Spinal cord (tissue), 10 donors: ENCODE results near the gene CREM. TPM values are rescaled to one million over a fixed set of nuclear protein-coding genes. Genes with fewer than 3 reads are reported as not detected.
"Not testable (repeated sequence)": the region's sequence is repeated elsewhere in the genome, so short reads cannot be mapped to it uniquely, and the experiment has no call there.

Experiments
- DNase-seq, 6 donors: peaks; one replicate each; pipeline versions ENCODE4 v3.0.0 to v3.0.0-alpha.2; 2013 to 2015; ENCODE audit warnings: low spot score in 6 of 6, low read depth in 4 of 6
- H3K27ac ChIP-seq: one replicate; pipeline ENCODE4 v1.5.1; 2013; ENCODE audit warnings: low read depth, low read length, control low read depth
- H3K27me3 ChIP-seq: one replicate; pipeline ENCODE4 v1.6.1; 2013; ENCODE audit warnings: low read length; ENCODE audit not compliant: control insufficient read depth, insufficient read depth
- H3K36me3 ChIP-seq: one replicate; pipeline ENCODE4 v1.6.1; 2013; ENCODE audit warnings: low read length; ENCODE audit not compliant: control insufficient read depth, insufficient read depth
- H3K4me1 ChIP-seq: one replicate; pipeline ENCODE4 v1.6.1; 2013; ENCODE audit warnings: low read length; ENCODE audit not compliant: control insufficient read depth, insufficient read depth
- H3K4me3 ChIP-seq: one replicate; pipeline ENCODE4 v1.5.1; 2013; ENCODE audit warnings: low read depth, low read length, control low read depth
- H3K9me3 ChIP-seq: one replicate; pipeline ENCODE4 v1.6.1; 2013; ENCODE audit warnings: low read length; ENCODE audit not compliant: control insufficient read depth, insufficient read depth
- WGBS: methylation state at CpG from one replicate; pipeline ENCODE4 v1.1.5; 2013; ENCODE audit warnings: missing lambda C conversion rate; ENCODE audit not compliant: insufficient coverage; 5-methylcytosine and 5-hydroxymethylcytosine counted together
- long read RNA-seq, 4 donors: transcript quantifications; one replicate each; lab custom pipeline, GENCODE V29; 2026
- polyA plus RNA-seq, 2 donors: library from polyadenylated mRNA; unstranded; fragments of 120-200 nt; gene quantifications; one replicate each; pipeline ENCODE4 v1.2.1, GENCODE V29; 2013; ENCODE audit not compliant: insufficient read length in 2 of 2
- total RNA-seq, 2 donors: library from RNA; depleted of rRNA in 1 of 2; stranded (reverse); fragments of 120-200 nt in 1 of 2; fragments of >200 nt in 1 of 2; gene quantifications; one replicate each; pipeline versions ENCODE4 v1.2.3 to v1.2.4, GENCODE V29; 2013 to 2014
- donor health status: healthy.

The CREM gene
- 10 to 100 TPM; 54.3 to 56.8 TPM for total RNA-seq
- 10 to 100 TPM; 38.4 to 42.2 TPM for polyA plus RNA-seq
- long read RNA-seq, donor 1, transcript CREM-229 (3 exons, 1,030 nt): major isoform, 5 of 22 reads
- long read RNA-seq, donor 1, transcript CREM-211 (4 exons, 1,207 nt): major isoform, 5 of 22 reads
- long read RNA-seq, donor 1, partial matches to known transcripts: 0 of 22 reads
- long read RNA-seq, donor 1, other reads (novel, unspliced or antisense): 0 of 22 reads
- long read RNA-seq, donor 2, transcript CREM-211 (4 exons, 1,207 nt): major isoform, 5 of 7 reads
- long read RNA-seq, donor 2, partial matches to known transcripts: 0 of 7 reads
- long read RNA-seq, donor 2, other reads (novel, unspliced or antisense): 0 of 7 reads
- long read RNA-seq, donor 3, transcript CREM-211 (4 exons, 1,207 nt): major isoform, 5 of 11 reads
- long read RNA-seq, donor 3, partial matches to known transcripts: 0 of 11 reads
- long read RNA-seq, donor 3, other reads (novel, unspliced or antisense): 0 of 11 reads
- long read RNA-seq, donor 4, transcript CREM-218 (3 exons, 1,416 nt): major isoform, 7 of 29 reads
- long read RNA-seq, donor 4, partial matches to known transcripts: 9 of 29 reads
- long read RNA-seq, donor 4, other reads (novel, unspliced or antisense): 0 of 29 reads

DNA sequence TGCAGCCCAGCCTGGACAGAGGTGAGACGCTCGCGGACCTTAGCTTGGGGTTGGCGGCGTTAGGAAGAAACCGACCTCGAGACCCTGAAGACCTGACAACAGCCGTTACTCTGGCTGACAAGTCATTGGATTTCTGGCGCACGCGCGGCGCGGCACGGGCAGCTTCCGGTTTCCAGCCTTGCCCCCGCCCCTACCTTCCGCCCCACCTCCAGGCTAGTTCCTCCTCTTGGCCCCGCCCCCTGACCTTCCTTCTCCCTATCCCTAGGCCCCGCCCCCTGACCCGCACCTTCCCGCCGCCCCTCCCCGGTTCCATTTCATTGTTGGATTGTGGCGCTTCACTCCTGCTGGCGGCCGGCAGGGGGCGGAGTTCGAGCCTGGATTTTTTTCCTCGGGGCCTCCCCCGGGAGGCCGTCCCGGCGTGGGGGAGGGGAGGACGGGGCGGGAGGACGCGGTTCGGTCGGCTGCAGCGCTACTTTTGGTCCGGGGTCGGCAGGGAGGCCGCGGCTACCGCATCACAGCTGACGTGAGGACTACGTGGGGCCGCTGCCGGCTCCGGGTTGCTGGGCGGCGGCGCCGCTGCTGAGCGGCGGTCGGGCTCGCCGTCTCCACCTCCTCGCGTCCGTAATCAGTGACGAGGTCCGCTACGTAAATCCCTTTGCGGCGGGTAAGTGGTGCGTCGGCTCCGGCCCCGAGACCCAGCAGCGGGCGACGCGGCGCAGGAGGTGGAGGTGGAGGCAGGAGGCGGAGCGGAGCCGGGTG is at the start of gene CREM:
CREM (plus strand) TSS at position 317 of the 759 bp plus-strand sequence. CDS start 10,990 bp downstream, outside the sequence.
- Histone ChIP-seq H3K4me1 (peaks cover 17% of the 10 kb centered on the region), H3K27me3 (no peaks in the 10 kb centered on the region), H3K36me3 (no peaks in the 10 kb centered on the region), H3K9me3 (no peaks in the 10 kb centered on the region), H3K4me3 (peak within 1 kb of the TSS; percentile 92), H3K27ac (peak within 1 kb of the TSS; percentile 98)
- under 1% methylated on average over 72 of the region's 80 CpGs for whole genome bisulfite sequencing
- peak; percentile 83 to 99 (median 94) for DNase-seq

DNA sequence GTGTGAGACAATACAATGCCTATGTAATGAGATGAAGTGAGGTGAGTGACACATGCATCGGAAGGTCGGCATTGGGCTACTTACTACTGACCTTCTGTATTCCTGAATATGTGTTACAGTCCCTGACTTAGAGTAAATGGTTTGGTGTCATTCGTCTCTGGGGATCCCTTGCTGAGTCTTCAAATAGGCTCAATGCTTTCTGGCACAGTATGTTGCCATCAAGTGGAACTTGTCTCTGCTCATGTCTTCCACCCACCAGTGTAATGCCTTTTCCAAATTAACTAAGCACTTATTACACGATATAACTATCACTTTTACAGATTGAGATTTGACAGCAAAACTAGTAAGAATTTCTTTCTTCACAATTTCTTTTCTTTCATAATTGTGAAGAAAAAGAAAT is 47.4 kb upstream of the CREM start:
- Histone ChIP-seq H3K36me3 (no peaks in the 10 kb centered on the region), H3K27me3 (no peaks in the 10 kb centered on the region), H3K27ac (no peak overlapping the region), H3K4me3 (no peak overlapping the region), H3K9me3 (no peaks in the 10 kb centered on the region), H3K4me1 (no peaks in the 10 kb centered on the region)
- no peak for DNase-seq
- 86% methylated on average over 2 of the region's 4 CpGs for WGBS

DNA sequence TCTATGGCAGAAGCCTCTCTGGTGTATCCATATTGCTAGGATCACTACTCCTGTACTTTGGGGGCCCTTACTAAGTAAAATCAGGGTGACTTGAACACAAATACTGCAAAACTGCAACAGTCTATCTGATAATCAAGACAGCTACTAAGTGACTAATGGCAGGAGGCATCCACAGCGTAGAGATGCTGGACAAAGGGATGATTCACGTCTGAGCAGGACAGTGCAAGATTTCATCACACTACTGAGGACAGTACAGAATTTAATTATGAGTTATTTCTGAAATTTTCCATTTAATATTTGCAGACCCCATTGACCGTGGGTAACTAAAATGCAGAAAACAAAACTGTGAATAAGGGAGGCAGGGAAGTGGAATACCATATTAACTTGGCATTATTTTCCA is 46.9 kb upstream of the CREM start:
- Histone ChIP-seq H3K9me3 (no peaks in the 10 kb centered on the region), H3K4me1 (no peaks in the 10 kb centered on the region), H3K27me3 (no peaks in the 10 kb centered on the region), H3K4me3 (no peak overlapping the region), H3K36me3 (no peaks in the 10 kb centered on the region), H3K27ac (no peak overlapping the region)
- DNase-seq: no peak
- no CpG with 5 or more reads among the region's 3 CpGs for WGBS

DNA sequence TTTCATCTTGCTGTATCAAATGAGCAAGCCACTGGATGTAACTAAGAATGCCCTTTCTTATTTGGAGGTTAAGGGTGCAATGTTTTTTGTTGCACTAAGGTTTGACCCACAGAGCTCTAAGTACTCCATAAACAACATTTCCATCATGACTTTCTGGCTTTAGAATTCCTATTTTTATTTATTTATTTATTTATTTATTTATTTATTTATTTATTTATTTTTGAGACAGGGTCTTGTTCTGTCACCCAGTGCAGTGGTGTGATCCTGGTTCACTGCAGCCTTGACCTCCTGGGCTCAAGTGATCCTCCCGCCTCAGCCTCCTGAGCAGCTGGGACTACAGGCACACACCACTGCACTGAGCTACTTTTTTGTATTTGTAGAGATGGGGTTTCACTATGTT is 46.4 kb upstream of the CREM start:
- DNase-seq, H3K9me3 ChIP-seq, H3K27ac ChIP-seq, H3K4me1 ChIP-seq, H3K27me3 ChIP-seq, H3K4me3 ChIP-seq, H3K36me3 ChIP-seq: not testable (repeated sequence)
- WGBS: no CpG with 5 or more reads among the region's 1 CpG

DNA sequence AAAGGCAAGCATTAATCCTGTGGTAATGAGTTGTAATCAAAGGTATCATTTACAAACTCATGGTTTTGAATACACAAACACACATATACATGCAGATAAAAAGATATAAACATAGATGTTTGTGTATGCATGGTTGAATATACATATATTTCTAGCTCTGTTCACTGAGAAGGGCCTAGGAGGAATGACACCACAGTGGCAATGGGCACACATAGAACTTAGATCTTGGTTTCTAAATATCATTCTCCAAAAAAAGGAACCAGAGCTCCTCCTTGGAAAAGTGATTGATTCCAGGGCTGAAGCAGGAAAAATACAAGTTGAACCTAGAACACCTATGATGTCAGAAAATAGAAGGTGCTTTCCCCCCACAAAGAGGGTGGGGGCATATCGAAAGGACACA is 43.4 kb upstream of the CREM start:
- no peaks in the 10 kb centered on the region for H3K36me3 ChIP-seq
- no peak overlapping the region for H3K27ac ChIP-seq
- H3K27me3 ChIP-seq: no peaks in the 10 kb centered on the region
- no peaks in the 10 kb centered on the region for H3K9me3 ChIP-seq
- peaks cover 5% of the 10 kb centered on the region for H3K4me1 ChIP-seq
- H3K4me3 ChIP-seq: no peak overlapping the region
- WGBS: no CpG with 5 or more reads among the region's 1 CpG
- no peak for DNase-seq

DNA sequence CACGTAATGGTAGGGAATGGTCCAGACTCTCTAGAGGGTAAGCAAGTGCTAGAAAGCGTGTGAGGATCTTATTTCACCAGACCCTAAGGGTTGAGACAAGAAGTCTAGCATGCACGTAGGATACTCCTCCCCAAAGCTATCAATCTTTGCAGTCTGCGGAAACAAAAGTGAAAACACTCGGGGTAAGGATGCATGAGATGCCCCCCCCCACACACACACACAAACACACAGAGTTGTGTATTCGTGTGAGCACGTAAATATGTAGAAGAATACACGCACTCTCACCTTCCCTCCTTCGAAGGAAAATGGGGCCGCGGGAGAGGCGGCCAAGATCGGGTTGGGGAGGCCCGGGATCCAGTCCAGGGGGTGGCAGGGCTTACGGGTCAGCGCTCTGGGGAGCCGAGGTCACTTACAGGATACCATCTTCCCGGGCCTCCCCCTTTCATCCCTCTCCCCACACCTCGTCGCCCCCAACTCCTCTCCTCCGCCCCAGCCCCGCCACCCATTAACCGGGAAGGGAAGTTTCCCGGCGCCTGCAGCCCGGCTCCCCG is 37.0 kb upstream of the CREM start:
- WGBS: 0% methylated on average over 16 of the region's 27 CpGs
- Histone ChIP-seq H3K4me3 (peak overlapping the region; percentile 80), H3K36me3 (no peaks in the 10 kb centered on the region), H3K4me1 (peaks cover 14% of the 10 kb centered on the region), H3K9me3 (no peaks in the 10 kb centered on the region), H3K27me3 (no peaks in the 10 kb centered on the region), H3K27ac (peak overlapping the region; percentile 8)
- peak in 3 of 6 donors; percentile 2 to 25 (median 12) for DNase-seq

DNA sequence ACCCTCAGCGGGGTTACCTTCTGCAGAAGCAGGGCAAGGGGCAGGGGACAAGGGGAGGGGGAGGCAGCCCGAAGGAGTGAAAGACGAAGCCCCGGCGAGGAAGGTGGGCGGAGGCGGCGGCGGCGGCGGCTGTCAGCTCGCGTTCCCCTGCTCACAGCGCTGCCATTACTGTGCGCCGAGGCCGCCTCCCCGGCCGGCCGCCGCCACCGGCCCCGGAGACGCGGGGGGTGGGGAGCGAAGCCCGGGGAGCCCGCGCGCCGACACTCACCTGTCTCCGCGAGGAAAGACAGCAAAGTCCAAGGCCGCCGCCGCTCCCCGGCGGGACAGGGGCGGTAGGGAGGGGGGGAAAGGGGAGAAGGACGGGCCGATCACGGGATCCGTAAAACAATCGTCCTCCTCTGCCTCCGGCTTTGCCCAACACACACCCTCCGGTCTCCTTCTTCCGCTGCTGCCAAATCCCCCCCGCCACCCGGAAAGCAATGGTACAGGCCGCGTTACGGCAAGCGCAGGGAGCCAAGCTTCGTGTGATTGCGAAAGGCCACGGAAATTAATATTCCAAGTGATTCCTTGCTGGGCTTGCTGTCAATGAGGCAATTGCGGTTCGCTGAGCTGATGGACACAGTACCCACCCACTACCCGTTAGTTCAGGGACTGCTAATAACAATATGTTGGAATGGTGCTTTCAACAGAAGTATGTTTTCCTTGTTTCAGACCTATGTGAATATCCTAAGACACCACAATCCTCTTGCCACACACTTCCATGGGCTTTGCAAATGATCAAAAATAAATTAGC is 36.3 kb upstream of the CREM start, which contains the start of gene CUL2:
CUL2 (minus strand) TSS at position 180 of the 793 bp plus-strand sequence. CDS start 19,024 bp downstream, outside the sequence.
- Histone ChIP-seq H3K4me1 (peaks cover 14% of the 10 kb centered on the region), H3K4me3 (peak within 1 kb of the TSS; percentile 80), H3K36me3 (no peaks in the 10 kb centered on the region), H3K27ac (peak within 1 kb of the TSS; percentile 84), H3K9me3 (no peaks in the 10 kb centered on the region), H3K27me3 (no peaks in the 10 kb centered on the region)
- DNase-seq: peak; percentile 91 to 99 (median 96)
- WGBS: 0% methylated on average over 42 of the region's 59 CpGs

DNA sequence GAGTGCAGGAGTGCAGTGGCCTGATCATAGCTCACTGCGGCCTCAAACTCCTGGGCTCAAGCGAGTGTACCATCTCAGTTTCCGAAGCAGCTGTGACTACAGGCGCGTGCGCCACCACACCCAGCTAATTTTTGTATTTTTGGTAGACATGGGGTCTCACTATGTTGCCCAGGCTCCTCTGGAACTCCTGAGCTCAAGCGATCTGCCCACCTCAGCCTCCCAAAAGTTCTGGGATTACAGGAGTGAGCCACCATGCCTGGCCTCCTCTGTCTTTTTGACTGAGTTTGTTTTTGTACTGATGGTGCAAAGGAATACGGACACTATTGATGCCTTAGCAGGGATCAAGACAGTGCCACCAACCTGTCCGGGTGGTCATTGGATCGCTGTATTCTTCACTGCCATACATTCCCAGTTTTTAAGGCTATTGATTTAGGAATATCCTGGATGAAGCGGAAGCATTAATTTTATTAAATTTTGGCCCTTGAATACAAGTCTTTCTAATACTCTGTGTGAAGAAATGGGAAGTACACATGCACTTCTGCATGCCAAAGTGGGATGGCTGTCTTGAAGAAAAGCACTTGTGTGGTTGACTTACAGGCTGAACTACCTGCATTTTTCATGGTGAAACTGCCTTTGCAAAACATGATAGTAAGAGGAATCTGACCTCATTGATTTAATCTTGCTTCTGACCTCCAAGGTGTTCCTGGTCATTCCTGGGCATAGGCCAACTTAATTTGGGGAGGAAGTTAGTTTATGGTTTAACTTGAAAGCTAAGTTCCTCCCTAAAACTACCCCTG is 34.5 kb upstream of the CREM start:
- Histone ChIP-seq H3K4me3 (no peak overlapping the region), H3K4me1 (peaks cover 12% of the 10 kb centered on the region), H3K36me3 (no peaks in the 10 kb centered on the region), H3K27me3 (peaks cover 2% of the 10 kb centered on the region), H3K27ac (no peak overlapping the region), H3K9me3 (no peaks in the 10 kb centered on the region)
- DNase-seq: no peak
- 95% methylated on average over 8 of the region's 11 CpGs for WGBS
